ENCODE measurements around the gene AIF1L. TPM values are rescaled to one million over a fixed set of nuclear protein-coding genes. Genes with fewer than 3 reads are reported as not detected.

Gene AIF1L
- total and polyA plus RNA-seq, 2 of the 13 experiments (the other 11 are each of a cell fraction or from before 2014, with no cell fraction given): 12.4 to 36.5 TPM

- TF ChIP-seq SP140L (CRISPR knock-in tag; IDR thresholded peaks at IDR 0.05; ENCODE audit: borderline replicate concordance) (no peak), ZNF75D (CRISPR knock-in tag; IDR thresholded peaks at IDR 0.05; ENCODE audit: borderline replicate concordance) (no peak), KLF16 (CRISPR knock-in tag; IDR thresholded peaks at IDR 0.05) (no peak), ZNF660 (CRISPR knock-in tag; IDR thresholded peaks at IDR 0.05; ENCODE audit: borderline replicate concordance, low read depth) (no peak), JUN (CRISPR knock-in tag; IDR thresholded peaks at IDR 0.05) (no peak), ZNF782 (CRISPR knock-in tag; IDR thresholded peaks at IDR 0.05; ENCODE audit: borderline replicate concordance) (no peak), HOXA5 (CRISPR knock-in tag; IDR thresholded peaks at IDR 0.05) (no peak), KLF6 (CRISPR knock-in tag; IDR thresholded peaks at IDR 0.05) (no peak), ZNF766 (CRISPR knock-in tag; IDR thresholded peaks at IDR 0.05; ENCODE audit: borderline replicate concordance) (no peak), SMC3 (IDR thresholded peaks at IDR 0.05; ENCODE audit: low read length) (no peak), ZBTB42 (CRISPR knock-in tag; IDR thresholded peaks at IDR 0.05) (peak; percentile 44; the same call in 1 of the 2 replicates), KMT2A (CRISPR knock-in tag; IDR thresholded peaks at IDR 0.05) (no peak), MTF1 (CRISPR knock-in tag; IDR thresholded peaks at IDR 0.05) (no peak), ZNF841 (CRISPR knock-in tag; IDR thresholded peaks at IDR 0.05; ENCODE audit: borderline replicate concordance) (no peak), ZNF713 (CRISPR knock-in tag; IDR thresholded peaks at IDR 0.05) (no peak), SIX1 (CRISPR knock-in tag; IDR thresholded peaks at IDR 0.05; ENCODE audit: borderline replicate concordance) (no peak), NR2F2 (IDR thresholded peaks at IDR 0.05; ENCODE audit: borderline replicate concordance, low read depth) (no peak), STAT5B (CRISPR knock-in tag; IDR thresholded peaks at IDR 0.05) (no peak), ZNF292 (CRISPR knock-in tag; IDR thresholded peaks at IDR 0.05; ENCODE audit: borderline replicate concordance, low read depth) (no peak), ZNF33A (CRISPR knock-in tag; IDR thresholded peaks at IDR 0.05; ENCODE audit: borderline replicate concordance) (no peak), LRRFIP1 (CRISPR knock-in tag; conservative IDR thresholded peaks at IDR 0.05) (no peak), ZNF414 (CRISPR knock-in tag; IDR thresholded peaks at IDR 0.05) (no peak), HIVEP1 (CRISPR knock-in tag; IDR thresholded peaks at IDR 0.05) (no peak), WIZ (CRISPR knock-in tag; IDR thresholded peaks at IDR 0.05) (no peak), CBX1 (IDR thresholded peaks at IDR 0.05; ENCODE audit: low read depth) (no peak)
Observed at GRCh38 chr9:131096269-131097125, at the start of gene AIF1L (continued).
